GM23248 (cell line): ENCODE measurements around the gene APRT.

Experiments used
- EZH2 ChIP-seq: fragments of 200-600 bp; sonication (generic); IDR thresholded peaks from 2 replicates; pipeline ENCODE4 v1.6.1; 2018; ENCODE audit warnings: antibody characterized with exemption, mild to moderate bottlenecking; ENCODE audit not compliant: insufficient read depth, poor library complexity, severe bottlenecking
- EZH2phosphoT487 ChIP-seq: fragments of 200-600 bp; sonication (generic); IDR thresholded peaks from 2 replicates; pipeline ENCODE4 v1.6.1; 2018; ENCODE audit warnings: antibody characterized with exemption, moderate library complexity, mild to moderate bottlenecking, low read depth; ENCODE audit not compliant: insufficient read depth

DNA sequence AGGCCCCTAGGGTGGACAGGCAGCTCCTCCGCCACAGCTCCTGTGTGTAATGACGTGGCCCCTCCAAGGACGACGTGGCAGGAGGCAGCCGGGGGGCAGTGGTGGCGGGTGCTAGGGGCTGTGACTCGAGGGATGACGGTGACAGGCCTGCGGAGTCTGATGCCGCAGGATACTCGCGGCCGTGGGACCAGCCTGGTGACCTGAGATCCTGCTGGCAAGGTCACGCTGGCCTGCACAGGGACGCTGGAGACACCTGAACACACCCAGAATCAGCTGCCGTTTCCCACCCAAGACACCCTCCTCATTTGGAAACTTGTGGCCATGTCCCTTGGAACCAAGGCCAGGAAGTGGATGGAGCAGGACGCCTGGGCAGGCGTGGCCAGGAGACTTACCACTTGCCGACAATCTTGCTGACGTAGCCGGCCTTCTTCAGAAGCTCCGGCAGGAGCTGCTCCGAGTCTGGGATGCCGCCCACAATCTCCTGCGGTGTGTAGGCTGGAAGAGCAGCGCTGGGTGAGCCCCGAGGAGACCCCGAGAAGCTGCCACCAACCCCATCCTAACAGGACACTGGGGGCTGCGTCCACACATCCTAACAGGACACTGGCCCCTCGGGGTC is 29.0 kb upstream of the APRT start:
- no peak for TF ChIP-seq EZH2phosphoT487
- TF ChIP-seq EZH2: no peak
